Neuron (in vitro differentiated cells): ENCODE results near the gene TMEM266.

Source experiments
- H2AFZ ChIP-seq: one replicate; pipeline ENCODE4 v1.6.1; 2013; ENCODE audit warnings: low read depth, mild to moderate bottlenecking, inconsistent platforms, low read length, moderate library complexity
- H3K27me3 ChIP-seq: one replicate; pipeline ENCODE4 v1.6.1; 2013; ENCODE audit warnings: low read length; ENCODE audit not compliant: insufficient read depth
- H3K36me3 ChIP-seq: one replicate; pipeline ENCODE4 v1.6.1; 2013; ENCODE audit warnings: low read length; ENCODE audit not compliant: insufficient read depth
- H3K4me1 ChIP-seq: one replicate; pipeline ENCODE4 v1.6.1; 2013; ENCODE audit warnings: low read length; ENCODE audit not compliant: insufficient read depth
- H3K4me3 ChIP-seq: 2 replicates; pipeline ENCODE4 v1.5.1; 2013; ENCODE audit warnings: mild to moderate bottlenecking, low read length, moderate library complexity
- H3K9me3 ChIP-seq: one replicate; pipeline ENCODE4 v1.6.1; 2013; ENCODE audit warnings: low read length

TMEM266 gene

GRCh38 chr15:76149291-76149915 lies 89.6 kb downstream of the TMEM266 start:
- Histone ChIP-seq H3K36me3 (no peaks in the 10 kb centered on the region), H3K4me3 (no peak overlapping the region), H3K9me3 (no peaks in the 10 kb centered on the region), H2AFZ (no peak overlapping the region), H3K27me3 (peaks cover 44% of the 10 kb centered on the region), H3K4me1 (peaks cover 4% of the 10 kb centered on the region)

GRCh38 chr15:76150513-76150912 lies 90.7 kb downstream of the TMEM266 start:
- no peaks in the 10 kb centered on the region for H3K36me3 ChIP-seq
- peaks cover 4% of the 10 kb centered on the region for H3K4me1 ChIP-seq
- H3K27me3 ChIP-seq, result peaks cover 45% of the 10 kb centered on the region
- H3K4me3 ChIP-seq, result no peak overlapping the region
- no peak overlapping the region for H2AFZ ChIP-seq
- no peaks in the 10 kb centered on the region for H3K9me3 ChIP-seq

DNA sequence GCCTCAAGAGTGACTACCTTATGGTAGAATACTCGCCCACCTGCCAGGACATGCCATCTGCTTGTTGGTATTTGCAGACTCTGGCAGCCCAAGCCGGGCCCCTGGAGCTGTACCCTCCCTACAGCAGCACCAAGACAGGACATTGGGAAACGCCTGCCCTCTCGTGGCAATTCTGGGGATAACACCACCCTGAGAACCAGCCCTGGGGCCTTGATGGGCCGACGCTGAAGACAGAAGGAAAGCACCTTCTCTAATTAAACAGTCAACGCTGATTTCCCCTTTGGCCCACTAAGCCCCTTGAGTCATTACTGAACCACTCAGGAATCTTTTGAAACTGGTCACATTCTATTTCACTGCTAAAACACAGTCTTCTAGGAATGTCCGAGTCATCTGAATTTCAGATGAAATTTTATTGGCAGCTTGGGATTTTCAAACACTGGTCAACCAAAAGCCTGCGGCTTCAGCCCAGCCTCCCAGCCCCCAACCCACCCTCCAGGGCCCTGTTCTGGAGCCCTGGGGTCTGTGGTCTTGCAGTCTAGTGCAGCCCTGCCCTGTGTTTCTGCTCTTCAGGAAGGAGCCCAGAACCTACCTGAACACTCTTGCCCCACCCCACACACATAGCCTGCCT lies 91.3 kb downstream of the TMEM266 start:
- H3K27me3 ChIP-seq, result peaks cover 40% of the 10 kb centered on the region
- H3K36me3 ChIP-seq, result no peaks in the 10 kb centered on the region
- H2AFZ ChIP-seq, result no peak overlapping the region
- peaks cover 4% of the 10 kb centered on the region for H3K4me1 ChIP-seq
- H3K4me3 ChIP-seq, result no peak overlapping the region
- no peaks in the 10 kb centered on the region for H3K9me3 ChIP-seq

- peaks cover 4% of the 10 kb centered on the region for H3K4me1 ChIP-seq
- H3K27me3 ChIP-seq, result peaks cover 39% of the 10 kb centered on the region
- H3K9me3 ChIP-seq, result no peaks in the 10 kb centered on the region
- H3K36me3 ChIP-seq, result no peaks in the 10 kb centered on the region
- H2AFZ ChIP-seq, result no peak overlapping the region
- no peak overlapping the region for H3K4me3 ChIP-seq
These were observed 91.8 kb downstream of the TMEM266 start for GRCh38 chr15:76151599-76151974.

DNA sequence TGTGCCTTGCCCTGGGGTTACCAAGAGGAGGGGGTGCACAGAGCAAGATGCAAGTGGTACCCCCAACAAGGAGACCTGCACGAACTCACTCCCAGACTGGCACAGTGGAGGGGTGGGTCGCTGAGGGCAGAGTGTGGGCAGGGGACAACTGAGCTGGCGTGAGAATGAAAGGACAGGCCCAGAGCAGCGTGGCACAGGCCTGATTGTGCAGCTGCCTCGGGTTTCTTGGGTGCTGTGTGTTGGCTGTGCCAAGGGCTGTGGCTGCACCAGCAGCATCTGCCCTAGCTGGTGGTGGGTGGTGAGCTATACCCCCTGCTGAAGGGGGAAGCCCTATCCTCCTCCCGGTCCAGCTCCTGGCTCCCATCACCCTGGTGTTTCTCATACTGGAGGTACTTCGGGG lies 92.4 kb downstream of the TMEM266 start:
- H3K9me3 ChIP-seq, result no peaks in the 10 kb centered on the region
- H3K36me3 ChIP-seq, result no peaks in the 10 kb centered on the region
- H2AFZ ChIP-seq, result no peak overlapping the region
- H3K4me3 ChIP-seq, result no peak overlapping the region
- peaks cover 4% of the 10 kb centered on the region for H3K4me1 ChIP-seq
- H3K27me3 ChIP-seq, result peaks cover 34% of the 10 kb centered on the region

GRCh38 chr15:76153241-76154197 lies 93.7 kb downstream of the TMEM266 start:
- Histone ChIP-seq H3K9me3 (no peaks in the 10 kb centered on the region), H3K27me3 (peaks cover 34% of the 10 kb centered on the region), H3K4me3 (no peak overlapping the region), H2AFZ (no peak overlapping the region), H3K4me1 (peaks cover 4% of the 10 kb centered on the region), H3K36me3 (no peaks in the 10 kb centered on the region)

DNA sequence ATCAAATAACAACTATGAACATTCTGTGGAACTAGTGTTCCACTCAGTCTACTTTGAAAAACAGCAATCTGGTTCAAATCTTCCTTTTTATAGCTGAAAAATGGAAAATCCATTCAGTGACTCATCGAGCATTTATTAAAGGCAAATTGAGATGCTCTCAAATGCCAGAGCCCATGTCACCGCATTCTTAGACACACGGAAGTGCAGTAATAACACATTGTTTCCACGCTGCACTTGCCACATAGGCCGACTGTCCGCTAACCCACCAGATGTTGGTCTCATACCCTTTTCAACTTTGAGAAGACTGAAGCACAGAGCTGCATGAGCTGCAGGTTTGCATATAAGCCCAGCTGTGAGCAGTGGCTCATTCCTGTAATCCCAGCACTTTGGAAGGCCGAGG lies 95.9 kb downstream of the TMEM266 start:
- H3K9me3 ChIP-seq, result no peaks in the 10 kb centered on the region
- peaks cover 3% of the 10 kb centered on the region for H3K4me1 ChIP-seq
- H3K27me3 ChIP-seq, result peaks cover 26% of the 10 kb centered on the region
- no peak overlapping the region for H3K4me3 ChIP-seq
- H2AFZ ChIP-seq, result no peak overlapping the region
- no peaks in the 10 kb centered on the region for H3K36me3 ChIP-seq

GRCh38 chr15:76158226-76158625 lies 98.4 kb downstream of the TMEM266 start:
- H3K9me3 ChIP-seq, result no peaks in the 10 kb centered on the region
- H3K27me3 ChIP-seq, result peaks cover 17% of the 10 kb centered on the region
- no peak overlapping the region for H2AFZ ChIP-seq
- peaks cover 3% of the 10 kb centered on the region for H3K4me1 ChIP-seq
- no peak overlapping the region for H3K4me3 ChIP-seq
- H3K36me3 ChIP-seq, result no peaks in the 10 kb centered on the region

DNA sequence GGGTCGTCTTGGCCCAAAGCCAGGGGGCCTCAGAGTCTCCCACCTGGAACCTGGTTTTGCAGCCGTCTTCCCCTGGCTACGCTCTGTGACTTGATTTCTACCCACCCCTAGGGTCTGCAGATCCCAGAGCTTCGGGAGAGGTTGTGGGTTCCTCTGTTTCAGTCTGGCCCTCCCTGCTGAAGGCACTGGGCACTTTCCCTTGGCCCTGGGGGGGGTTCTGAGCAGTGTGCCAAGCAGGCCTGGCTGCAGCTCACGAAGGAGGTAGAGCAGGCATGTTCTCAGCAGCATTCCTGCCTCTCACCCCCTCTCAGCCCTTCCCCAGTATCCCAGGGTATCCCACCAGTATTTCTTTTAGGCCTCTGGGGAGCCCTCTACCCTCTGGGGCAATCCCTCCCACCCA lies 99.0 kb downstream of the TMEM266 start:
- H3K4me3 ChIP-seq, result no peak overlapping the region
- H2AFZ ChIP-seq, result no peak overlapping the region
- no peaks in the 10 kb centered on the region for H3K36me3 ChIP-seq
- H3K4me1 ChIP-seq, result peaks cover 3% of the 10 kb centered on the region
- peaks cover 12% of the 10 kb centered on the region for H3K27me3 ChIP-seq
- no peaks in the 10 kb centered on the region for H3K9me3 ChIP-seq

- no peaks in the 10 kb centered on the region for H3K36me3 ChIP-seq
- no peak overlapping the region for H2AFZ ChIP-seq
- peaks cover 3% of the 10 kb centered on the region for H3K4me1 ChIP-seq
- H3K4me3 ChIP-seq, result no peak overlapping the region
- H3K9me3 ChIP-seq, result no peaks in the 10 kb centered on the region
- peaks cover 10% of the 10 kb centered on the region for H3K27me3 ChIP-seq
These were observed 99.5 kb downstream of the TMEM266 start for GRCh38 chr15:76159282-76159681.

DNA sequence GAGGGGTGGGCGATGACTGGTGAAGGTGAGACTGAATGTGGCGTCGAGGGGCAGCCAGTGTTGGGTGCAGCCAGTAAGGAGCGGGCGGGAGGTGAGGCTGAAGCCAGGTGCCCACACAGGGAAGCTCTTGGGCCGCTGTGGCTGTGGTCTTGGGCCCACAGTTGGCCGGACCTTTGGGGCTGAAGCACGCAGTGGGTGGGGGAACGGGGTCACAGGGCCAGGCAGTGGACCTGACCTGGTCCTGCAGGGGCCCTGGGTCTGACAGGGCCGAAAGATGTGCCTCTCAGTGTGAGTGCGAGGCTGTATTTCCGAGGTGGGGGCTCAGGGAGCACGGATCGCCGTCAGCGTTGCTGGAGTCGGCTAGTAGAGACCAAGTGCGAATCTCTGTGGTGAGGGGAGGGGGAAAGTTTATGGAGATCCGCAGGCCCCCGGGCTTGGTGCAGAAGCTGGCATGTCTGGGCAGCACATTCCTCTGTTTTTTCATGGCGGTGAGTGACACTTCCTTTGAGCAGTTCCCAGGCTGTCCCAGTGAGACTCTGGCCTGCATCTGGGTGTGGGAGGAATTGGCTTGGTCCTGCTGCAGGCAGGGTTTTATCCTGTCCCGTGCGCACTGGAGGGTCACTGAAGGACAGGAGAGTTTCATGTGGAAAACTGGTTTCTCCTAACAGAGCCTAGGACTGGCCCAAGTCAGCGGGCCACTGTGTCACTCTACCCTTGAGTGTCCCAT lies 100.8 kb downstream of the TMEM266 start:
- no peak overlapping the region for H2AFZ ChIP-seq
- H3K4me3 ChIP-seq, result no peak overlapping the region
- peaks cover 8% of the 10 kb centered on the region for H3K27me3 ChIP-seq
- no peaks in the 10 kb centered on the region for H3K9me3 ChIP-seq
- peaks cover 3% of the 10 kb centered on the region for H3K4me1 ChIP-seq
- H3K36me3 ChIP-seq, result no peaks in the 10 kb centered on the region

DNA sequence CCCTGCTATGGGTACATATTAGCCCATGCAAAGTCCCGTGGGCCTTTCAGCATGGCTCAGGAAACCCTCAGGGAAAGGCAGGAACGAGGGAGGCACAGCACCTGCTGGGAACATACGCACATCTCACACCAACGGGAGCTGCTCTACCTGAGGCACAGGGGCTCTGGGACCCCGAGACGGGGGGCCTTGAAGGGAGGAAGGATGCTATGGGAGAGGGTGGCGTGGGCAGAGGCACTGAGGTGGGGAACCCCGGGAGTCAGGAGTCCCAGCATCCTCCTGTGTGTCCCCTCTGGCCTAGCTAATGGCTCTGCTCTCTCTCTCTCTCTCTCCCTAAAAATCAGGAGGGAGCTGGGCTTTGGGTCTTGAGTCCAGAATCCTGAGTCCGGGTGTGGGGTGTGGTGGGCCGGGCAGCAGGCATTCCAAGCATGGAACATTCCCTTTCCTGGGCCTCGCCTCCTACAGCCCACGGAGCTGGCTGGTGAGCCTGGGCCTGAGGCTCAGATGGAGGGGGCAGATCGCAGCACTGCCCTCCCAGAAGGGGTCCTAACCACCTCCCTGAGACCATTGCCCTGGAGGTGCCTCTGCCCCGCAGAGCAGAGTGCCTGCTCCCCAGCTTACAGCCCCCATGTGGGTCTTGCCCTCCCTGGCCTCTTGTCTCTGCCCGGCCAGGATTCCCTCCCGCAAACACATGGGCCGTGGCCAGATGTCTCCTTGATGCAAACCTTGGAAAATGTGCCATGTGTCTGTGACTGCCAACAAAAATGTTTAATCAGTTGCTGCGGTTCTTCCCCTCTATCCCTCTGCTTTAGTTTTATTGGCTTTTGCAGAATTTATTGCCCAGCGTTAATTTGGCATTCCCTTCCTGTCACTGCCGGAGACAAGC lies 101.6 kb downstream of the TMEM266 start:
- Histone ChIP-seq H3K4me3 (no peak overlapping the region), H3K27me3 (peaks cover 8% of the 10 kb centered on the region), H3K36me3 (no peaks in the 10 kb centered on the region), H3K9me3 (no peaks in the 10 kb centered on the region), H2AFZ (no peak overlapping the region), H3K4me1 (peaks cover 3% of the 10 kb centered on the region)
